Measurements from ENCODE around the gene NDST3. TPM values are rescaled to one million over a fixed set of nuclear protein-coding genes. Genes with fewer than 3 reads are reported as not detected.

The NDST3 gene
- total RNA-seq, 2 donors from 2014 or later: not detected

DNA sequence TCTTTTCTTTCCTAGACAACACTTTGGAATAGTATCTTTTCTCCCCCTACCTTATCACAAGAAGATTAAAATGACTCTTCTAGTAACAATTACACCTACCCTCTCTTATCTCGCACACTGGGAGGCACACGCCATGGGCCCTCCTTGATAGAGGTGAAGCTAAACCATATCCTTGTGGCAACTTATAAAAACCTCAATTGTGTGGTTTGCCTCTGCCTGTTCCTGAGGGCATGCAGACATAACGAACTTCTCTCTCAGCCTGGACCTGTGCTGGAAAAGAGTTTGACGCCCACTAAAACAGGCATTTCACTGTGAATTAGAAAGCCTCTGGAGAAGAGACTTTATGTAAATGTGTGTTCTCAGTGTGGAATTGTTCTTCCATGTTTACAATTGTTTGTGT, 141.2 kb downstream of the NDST3 start:
- no peak for ATAC-seq (replicated peaks)
- Mint-ChIP-seq H3K4me1 (no peaks in the 10 kb centered on the region), H3K27ac (no peak overlapping the region), H3K9me3 (no peaks in the 10 kb centered on the region), H3K36me3 (ENCODE audit: low read depth) (no peaks in the 10 kb centered on the region), H3K27me3 (peaks cover 5% of the 10 kb centered on the region), H3K4me3 (no peak overlapping the region)

DNA sequence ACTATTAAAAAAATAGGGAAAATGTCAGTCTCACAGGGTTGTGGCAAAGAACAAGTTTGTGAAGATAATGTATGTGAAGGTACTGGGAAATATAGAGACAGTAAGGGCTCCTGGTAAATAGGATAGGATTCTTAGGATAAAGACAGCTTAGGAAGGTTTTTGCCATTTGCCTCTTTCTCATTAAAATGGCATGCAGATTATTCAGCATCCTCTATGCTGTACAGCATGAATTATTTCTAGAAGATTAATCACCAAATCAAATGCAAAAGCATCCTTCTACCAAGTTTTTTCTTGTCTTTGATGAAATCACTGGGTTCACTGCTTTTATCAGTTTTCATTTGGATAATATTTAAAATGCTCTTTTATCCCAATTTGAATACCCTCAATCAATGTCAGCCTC, 142.8 kb downstream of the NDST3 start:
- H3K27ac Mint-ChIP-seq: no peak overlapping the region
- no peak for ATAC-seq (replicated peaks)
- H3K27me3 Mint-ChIP-seq: peaks cover 10% of the 10 kb centered on the region
- H3K4me3 Mint-ChIP-seq: no peak overlapping the region
- no peaks in the 10 kb centered on the region for H3K4me1 Mint-ChIP-seq
- no peaks in the 10 kb centered on the region for H3K36me3 Mint-ChIP-seq (ENCODE audit: low read depth)
- peaks cover 4% of the 10 kb centered on the region for H3K9me3 Mint-ChIP-seq

DNA sequence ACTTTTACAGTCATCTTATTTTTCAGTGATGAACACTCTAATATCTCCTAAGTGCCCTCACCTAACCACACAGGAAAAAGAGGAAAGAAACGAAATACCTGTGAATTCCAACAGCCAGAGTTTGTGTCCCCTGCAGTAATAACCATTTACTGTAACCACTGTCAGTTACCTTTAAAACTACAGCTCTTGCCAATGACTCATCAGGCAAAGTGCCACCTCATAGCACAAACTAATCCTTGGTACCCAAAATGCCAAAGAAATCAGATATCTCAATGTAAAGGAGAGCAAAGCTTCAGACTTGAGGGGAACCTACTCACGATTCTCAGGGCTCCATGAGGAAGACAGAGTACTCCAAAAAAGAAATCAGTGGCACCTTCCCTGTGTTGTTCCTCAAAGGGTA, 146.5 kb downstream of the NDST3 start:
- Mint-ChIP-seq H3K27ac (no peak overlapping the region), H3K27me3 (peaks cover 7% of the 10 kb centered on the region), H3K9me3 (peaks cover 4% of the 10 kb centered on the region), H3K4me1 (no peaks in the 10 kb centered on the region), H3K4me3 (no peak overlapping the region), H3K36me3 (ENCODE audit: low read depth) (no peaks in the 10 kb centered on the region)
- ATAC-seq (replicated peaks): no peak

DNA sequence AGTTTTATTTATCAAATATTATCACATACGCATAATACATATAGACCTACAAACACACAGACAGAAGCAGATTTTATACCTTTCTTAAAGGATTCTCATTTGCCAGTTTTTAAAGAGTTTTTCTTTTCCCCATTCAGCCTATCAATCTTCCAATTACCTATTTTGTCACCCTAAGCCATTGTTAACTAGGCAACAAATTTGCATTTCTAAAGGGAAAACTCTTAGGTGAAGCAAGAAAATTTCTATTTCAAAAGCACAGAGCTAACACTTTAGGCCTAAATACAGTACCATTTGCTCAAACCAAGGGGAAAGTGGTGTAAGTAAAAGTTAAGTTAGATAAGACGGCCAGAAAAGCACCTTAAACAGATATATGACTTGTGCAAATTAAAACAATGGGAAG, 156.6 kb downstream of the NDST3 start:
- Mint-ChIP-seq H3K4me1 (no peaks in the 10 kb centered on the region), H3K36me3 (ENCODE audit: low read depth) (no peaks in the 10 kb centered on the region), H3K4me3 (no peak overlapping the region), H3K9me3 (no peaks in the 10 kb centered on the region), H3K27me3 (no peaks in the 10 kb centered on the region), H3K27ac (no peak overlapping the region)
- no peak for ATAC-seq (replicated peaks)

DNA sequence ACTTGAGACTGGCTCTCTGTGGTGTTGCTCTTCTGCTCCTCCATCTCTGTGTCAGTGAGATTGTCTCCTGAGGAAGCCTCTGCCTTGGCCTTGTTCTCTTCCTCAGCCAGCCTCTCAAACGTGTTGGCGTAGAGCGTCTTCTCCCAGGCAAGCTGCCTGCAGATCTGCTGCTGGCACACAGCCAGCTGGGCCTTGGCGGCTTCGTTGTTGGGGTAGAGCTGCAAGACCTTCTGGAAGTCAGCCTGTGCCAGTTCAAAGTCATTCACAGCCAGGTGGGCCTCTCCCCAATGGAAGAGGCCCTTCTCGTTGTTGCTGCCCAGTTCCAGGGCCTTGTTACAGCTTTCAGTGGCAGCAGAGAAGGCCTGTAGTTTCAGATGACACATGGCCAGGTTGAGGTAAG, 159.1 kb downstream of the NDST3 start:
- H3K36me3 Mint-ChIP-seq (ENCODE audit: low read depth): no peaks in the 10 kb centered on the region
- no peak overlapping the region for H3K4me3 Mint-ChIP-seq
- no peak overlapping the region for H3K27ac Mint-ChIP-seq
- no peak for ATAC-seq (replicated peaks)
- H3K9me3 Mint-ChIP-seq: no peaks in the 10 kb centered on the region
- no peaks in the 10 kb centered on the region for H3K27me3 Mint-ChIP-seq
- H3K4me1 Mint-ChIP-seq: no peaks in the 10 kb centered on the region

DNA sequence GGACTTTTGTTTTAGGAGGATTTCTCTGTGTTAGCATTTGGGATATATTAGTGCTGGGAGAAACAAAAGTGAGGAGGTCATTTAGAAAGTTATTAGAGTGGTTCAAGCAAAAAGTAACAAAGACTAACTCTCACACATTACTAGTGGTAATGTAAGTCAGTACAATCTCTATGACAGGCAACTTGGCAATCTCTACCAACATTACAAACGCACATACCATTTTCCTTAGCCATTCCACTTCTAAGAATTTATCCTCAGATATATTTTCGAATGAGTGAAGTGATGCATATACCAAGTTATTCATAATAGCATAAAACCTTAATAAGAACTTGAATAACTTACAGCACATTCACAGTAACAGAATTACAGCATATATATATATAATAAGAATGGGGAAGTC, 172.3 kb downstream of the NDST3 start:
- ATAC-seq (replicated peaks): no peak
- Mint-ChIP-seq H3K27me3 (peaks cover 10% of the 10 kb centered on the region), H3K36me3 (ENCODE audit: low read depth) (no peaks in the 10 kb centered on the region), H3K27ac (no peak overlapping the region), H3K9me3 (no peaks in the 10 kb centered on the region), H3K4me3 (no peak overlapping the region), H3K4me1 (no peaks in the 10 kb centered on the region)

DNA sequence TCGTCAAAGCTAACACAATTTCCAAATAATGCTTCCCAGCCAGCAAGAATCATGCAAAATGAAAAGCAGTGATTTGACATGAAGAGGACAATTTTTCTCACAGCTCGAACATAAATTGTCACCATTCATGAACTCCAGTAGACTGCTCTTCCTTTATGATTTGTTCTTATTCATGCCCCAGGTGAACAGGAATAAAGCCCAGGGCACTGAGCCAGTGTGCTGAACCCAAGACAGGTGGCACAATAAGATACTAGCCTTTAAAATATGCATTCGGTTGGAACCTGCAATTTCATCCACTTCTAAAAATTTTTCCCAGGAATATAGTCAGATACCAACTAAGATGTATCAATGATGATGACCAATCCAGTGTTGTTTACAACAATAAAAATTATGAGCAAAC, 178.8 kb downstream of the NDST3 start:
- ATAC-seq (replicated peaks): no peak
- H3K36me3 Mint-ChIP-seq (ENCODE audit: low read depth): no peaks in the 10 kb centered on the region
- no peak overlapping the region for H3K4me3 Mint-ChIP-seq
- no peaks in the 10 kb centered on the region for H3K9me3 Mint-ChIP-seq
- H3K4me1 Mint-ChIP-seq: no peaks in the 10 kb centered on the region
- peaks cover 7% of the 10 kb centered on the region for H3K27me3 Mint-ChIP-seq
- no peak overlapping the region for H3K27ac Mint-ChIP-seq

DNA sequence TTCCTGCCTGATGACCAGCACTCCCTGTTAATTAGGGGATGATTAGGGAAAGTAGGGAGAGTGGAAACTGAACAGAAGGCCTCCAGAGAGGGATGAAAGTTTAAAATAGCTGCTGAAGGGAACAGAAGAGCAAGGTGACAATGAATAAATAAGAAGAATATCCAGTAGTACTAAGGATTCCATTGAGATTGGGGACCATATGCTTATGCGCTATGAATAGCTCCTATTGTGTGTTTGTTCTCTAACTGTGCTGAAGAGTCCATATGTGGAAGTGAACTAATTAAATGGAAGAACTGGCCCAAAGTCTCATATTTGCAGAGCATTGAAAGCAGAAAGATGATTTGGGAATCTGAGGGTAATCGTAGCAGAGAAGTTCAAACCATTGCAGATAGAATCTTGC, 181.5 kb downstream of the NDST3 start:
- Mint-ChIP-seq H3K4me1 (no peaks in the 10 kb centered on the region), H3K9me3 (no peaks in the 10 kb centered on the region), H3K4me3 (no peak overlapping the region), H3K27me3 (peaks cover 2% of the 10 kb centered on the region), H3K36me3 (ENCODE audit: low read depth) (no peaks in the 10 kb centered on the region), H3K27ac (no peak overlapping the region)
- no peak for ATAC-seq (replicated peaks)

DNA sequence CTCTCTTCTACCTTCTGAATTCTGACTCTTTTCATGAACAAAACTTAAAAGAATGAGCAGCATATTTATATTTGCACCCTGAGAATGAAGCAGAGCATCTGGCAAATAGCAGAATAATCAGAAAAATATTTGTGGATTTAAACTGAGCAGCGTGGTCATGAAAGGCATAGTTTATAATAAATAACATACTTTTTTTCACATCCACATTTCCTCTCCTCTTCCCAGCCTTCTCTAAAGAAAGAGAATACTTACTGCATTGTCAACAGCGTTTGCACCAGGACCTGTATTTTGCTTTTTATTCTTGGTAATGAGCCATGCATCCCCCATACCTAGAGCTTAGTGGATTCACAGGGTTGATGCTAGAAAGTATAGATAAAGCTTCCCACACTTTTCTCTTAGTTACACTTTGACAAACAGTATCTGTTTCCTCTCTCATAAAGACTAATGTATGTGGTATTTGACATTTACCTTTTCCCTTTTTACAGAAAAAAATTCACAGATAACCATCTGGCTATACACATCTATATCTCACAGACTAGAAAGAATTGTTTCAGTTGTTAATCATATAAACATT, 187.0 kb downstream of the NDST3 start:
- no peaks in the 10 kb centered on the region for H3K9me3 Mint-ChIP-seq
- no peaks in the 10 kb centered on the region for H3K4me1 Mint-ChIP-seq
- H3K27ac Mint-ChIP-seq: no peak overlapping the region
- H3K27me3 Mint-ChIP-seq: peaks cover 2% of the 10 kb centered on the region
- no peak for ATAC-seq (replicated peaks)
- H3K36me3 Mint-ChIP-seq (ENCODE audit: low read depth): no peaks in the 10 kb centered on the region
- no peak overlapping the region for H3K4me3 Mint-ChIP-seq

DNA sequence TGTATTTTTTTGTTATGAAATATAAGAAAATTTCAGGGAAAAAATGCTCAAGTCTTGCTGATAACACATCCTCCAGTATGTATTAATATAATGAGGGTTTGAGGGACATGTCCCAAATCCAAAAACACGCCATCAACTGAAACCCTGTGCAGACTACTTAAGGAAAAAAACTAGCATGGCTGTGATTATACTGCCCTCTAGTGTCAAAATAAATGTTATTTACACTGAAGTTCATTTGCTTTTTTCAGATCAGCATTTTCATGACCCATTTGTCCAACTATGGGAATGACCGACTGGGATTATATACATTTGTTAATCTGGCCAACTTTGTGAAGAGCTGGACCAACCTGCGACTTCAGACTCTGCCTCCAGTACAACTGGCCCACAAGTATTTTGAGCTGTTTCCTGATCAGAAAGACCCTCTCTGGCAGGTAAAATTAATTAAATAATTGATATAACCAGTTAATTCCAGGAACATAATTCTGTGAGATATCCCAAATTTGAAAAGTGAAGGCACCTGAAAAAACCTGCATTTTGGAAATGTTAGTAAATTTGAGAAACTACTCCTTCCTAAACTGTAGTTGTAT, 190.1 kb downstream of the NDST3 start:
- Mint-ChIP-seq H3K27ac (no peak overlapping the region), H3K9me3 (no peaks in the 10 kb centered on the region), H3K4me1 (no peaks in the 10 kb centered on the region), H3K27me3 (no peaks in the 10 kb centered on the region), H3K36me3 (ENCODE audit: low read depth) (no peaks in the 10 kb centered on the region), H3K4me3 (no peak overlapping the region)
- ATAC-seq (replicated peaks): no peak

DNA sequence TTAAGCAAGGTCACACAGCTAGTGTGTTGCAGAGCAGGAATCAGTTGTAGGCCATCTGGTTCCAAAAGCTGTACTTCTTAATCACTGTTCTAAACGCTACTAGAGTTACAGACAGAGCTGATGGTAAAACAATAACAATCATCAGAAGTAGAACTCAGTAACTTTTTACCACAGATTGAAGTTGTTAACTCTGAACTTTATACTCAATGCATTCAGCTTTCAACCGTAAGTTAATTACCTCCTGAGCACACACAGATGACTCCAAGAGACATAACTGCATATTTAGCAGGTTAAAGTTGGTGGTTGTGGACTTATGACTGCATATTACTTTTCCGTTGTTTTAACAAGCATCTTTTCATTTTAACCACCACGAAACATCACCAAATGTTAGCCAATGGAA, 191.2 kb downstream of the NDST3 start:
- no peak for ATAC-seq (replicated peaks)
- Mint-ChIP-seq H3K27ac (no peak overlapping the region), H3K9me3 (no peaks in the 10 kb centered on the region), H3K4me3 (no peak overlapping the region), H3K4me1 (no peaks in the 10 kb centered on the region), H3K36me3 (ENCODE audit: low read depth) (no peaks in the 10 kb centered on the region), H3K27me3 (no peaks in the 10 kb centered on the region)

DNA sequence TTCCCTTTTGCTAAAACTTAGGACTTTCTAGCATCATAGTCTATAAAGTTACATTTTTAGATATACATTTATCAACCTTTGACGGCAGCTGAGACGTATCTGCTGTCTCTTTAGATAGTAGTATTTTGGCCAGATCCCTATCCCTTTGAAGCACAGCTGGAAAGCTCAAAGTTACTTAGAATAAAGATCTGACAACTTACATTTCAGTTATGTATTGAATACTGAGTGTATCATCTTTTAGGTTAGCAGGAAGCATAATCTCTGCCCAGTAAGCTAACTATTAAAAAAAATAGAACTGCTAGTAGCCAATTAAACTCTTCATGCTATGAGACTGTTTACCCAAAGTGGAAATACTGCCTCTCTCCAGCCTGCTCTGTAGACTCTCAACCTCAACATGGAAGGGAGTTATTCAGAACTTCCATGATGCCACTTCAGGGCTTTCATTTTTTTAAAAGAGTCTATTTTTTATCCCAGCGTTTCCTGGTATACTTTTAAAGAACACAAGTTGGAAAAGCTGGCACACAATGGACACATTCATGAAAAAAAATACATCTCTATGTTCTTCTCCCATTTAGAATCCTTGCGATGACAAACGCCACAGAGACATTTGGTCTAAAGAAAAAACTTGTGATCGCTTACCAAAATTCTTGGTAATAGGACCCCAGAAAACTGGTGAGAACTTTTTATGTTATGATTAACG, 192.2 kb downstream of the NDST3 start:
- H3K27me3 Mint-ChIP-seq: no peaks in the 10 kb centered on the region
- no peak for ATAC-seq (replicated peaks)
- H3K4me3 Mint-ChIP-seq: no peak overlapping the region
- H3K27ac Mint-ChIP-seq: no peak overlapping the region
- H3K9me3 Mint-ChIP-seq: no peaks in the 10 kb centered on the region
- H3K36me3 Mint-ChIP-seq (ENCODE audit: low read depth): no peaks in the 10 kb centered on the region
- H3K4me1 Mint-ChIP-seq: no peaks in the 10 kb centered on the region

DNA sequence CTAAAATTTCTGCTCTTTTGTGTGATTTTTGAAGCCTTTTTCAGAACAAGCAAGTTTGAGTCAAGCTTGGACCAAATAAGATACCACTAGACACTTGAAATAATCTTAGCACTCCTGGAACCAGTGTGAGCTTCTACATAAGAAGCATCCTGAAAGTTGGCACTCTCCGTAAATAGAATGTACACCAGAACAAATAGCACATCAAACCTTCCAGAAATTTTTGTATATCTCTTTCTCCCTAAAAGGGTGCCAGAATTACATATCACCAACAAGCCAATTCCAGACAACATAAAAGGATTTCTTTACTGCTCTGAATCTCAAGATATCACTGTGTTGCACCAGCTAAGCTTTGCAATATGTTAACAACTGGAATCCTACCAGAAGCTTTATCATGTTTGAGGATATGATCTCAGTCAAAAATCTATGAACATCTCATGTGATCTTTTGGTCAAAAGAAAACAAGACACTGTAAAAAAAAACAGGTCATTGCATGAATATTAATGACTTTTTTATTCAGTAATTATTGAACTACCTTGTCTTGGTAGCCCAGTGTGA, 201.4 kb downstream of the NDST3 start:
- H3K4me1 Mint-ChIP-seq: no peaks in the 10 kb centered on the region
- no peak for ATAC-seq (replicated peaks)
- H3K27me3 Mint-ChIP-seq: peaks cover 12% of the 10 kb centered on the region
- no peak overlapping the region for H3K4me3 Mint-ChIP-seq
- no peaks in the 10 kb centered on the region for H3K9me3 Mint-ChIP-seq
- no peaks in the 10 kb centered on the region for H3K36me3 Mint-ChIP-seq (ENCODE audit: low read depth)
- no peak overlapping the region for H3K27ac Mint-ChIP-seq

DNA sequence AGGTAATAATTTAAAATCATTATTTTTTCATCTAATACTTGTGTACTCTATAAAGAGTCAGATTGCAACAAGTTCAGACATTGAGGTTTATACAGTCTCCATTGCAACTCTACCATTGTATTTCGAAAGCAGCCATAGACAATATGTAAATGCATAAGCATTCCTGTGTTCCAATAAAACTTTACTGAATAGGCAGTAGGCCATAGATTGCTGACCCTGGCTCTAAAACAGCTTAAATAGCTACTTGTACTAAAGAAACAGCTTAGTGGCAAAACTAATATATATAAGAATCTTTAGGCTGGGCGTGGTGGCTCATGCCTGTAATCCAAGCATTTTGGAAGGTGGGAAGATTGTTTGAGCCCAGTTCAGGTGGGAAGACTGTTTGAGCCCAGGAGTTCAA, 203.2 kb downstream of the NDST3 start:
- H3K4me1 Mint-ChIP-seq: no peaks in the 10 kb centered on the region
- H3K4me3 Mint-ChIP-seq: no peak overlapping the region
- H3K36me3 Mint-ChIP-seq (ENCODE audit: low read depth): no peaks in the 10 kb centered on the region
- no peak overlapping the region for H3K27ac Mint-ChIP-seq
- no peak for ATAC-seq (replicated peaks)
- H3K27me3 Mint-ChIP-seq: peaks cover 3% of the 10 kb centered on the region
- no peaks in the 10 kb centered on the region for H3K9me3 Mint-ChIP-seq

DNA sequence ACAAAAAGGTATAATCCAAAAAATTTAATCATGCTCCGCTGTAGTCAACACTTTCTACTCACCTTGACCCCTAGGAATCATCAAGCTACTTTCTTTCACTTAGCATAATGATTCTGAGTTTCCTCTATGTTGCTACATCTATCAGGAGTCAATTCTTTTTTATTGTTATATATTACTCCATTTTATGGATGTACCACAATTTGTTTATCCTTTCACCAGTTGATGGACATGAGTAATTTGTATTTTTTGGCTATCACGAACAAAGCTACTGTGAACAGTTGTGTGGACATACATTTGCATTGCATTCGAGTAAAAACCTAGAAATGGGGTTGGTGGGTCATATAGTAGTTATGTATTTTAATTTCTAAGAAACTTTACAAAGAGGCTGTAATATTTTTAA, 215.6 kb downstream of the NDST3 start:
- no peaks in the 10 kb centered on the region for H3K27me3 Mint-ChIP-seq
- no peak overlapping the region for H3K4me3 Mint-ChIP-seq
- ATAC-seq (replicated peaks): no peak
- H3K4me1 Mint-ChIP-seq: no peaks in the 10 kb centered on the region
- H3K27ac Mint-ChIP-seq: no peak overlapping the region
- H3K36me3 Mint-ChIP-seq (ENCODE audit: low read depth): no peaks in the 10 kb centered on the region
- H3K9me3 Mint-ChIP-seq: no peaks in the 10 kb centered on the region
